GM18498 (cell line): ENCODE measurements around the gene SLCO2B1.
A peak's percentile ranks its signal among the peaks of the same experiment; 100 is the strongest.

Experiments
- ATAC-seq: cut with Tn5 transposase; IDR thresholded peaks from one replicate; pipeline ENCODE4 v1.9.1; 2021; ENCODE audit warnings: mild to moderate bottlenecking, moderate library complexity; ENCODE audit not compliant: unreplicated experiment

SLCO2B1 gene

GRCh38 chr11:75190652-75191329 is 39.9 kb downstream of the SLCO2B1 start:
- ATAC-seq, result no peak

- ATAC-seq, result no peak
Observed at GRCh38 chr11:75191330-75191717, 40.4 kb downstream of the SLCO2B1 start.

GRCh38 chr11:75193271-75193670 is 42.4 kb downstream of the SLCO2B1 start:
- no peak for ATAC-seq

GRCh38 chr11:75193711-75194110 is 42.8 kb downstream of the SLCO2B1 start:
- no peak for ATAC-seq

- ATAC-seq, result no peak
Observed at GRCh38 chr11:75194147-75194546, 43.2 kb downstream of the SLCO2B1 start.

GRCh38 chr11:75195167-75195962 is 44.5 kb downstream of the SLCO2B1 start:
- ATAC-seq, result no peak

- no peak for ATAC-seq
Observed at GRCh38 chr11:75196426-75196825, 45.5 kb downstream of the SLCO2B1 start.

GRCh38 chr11:75197512-75198277 is 46.8 kb downstream of the SLCO2B1 start:
- ATAC-seq, result no peak

- ATAC-seq, result no peak
Observed at GRCh38 chr11:75198278-75198973, 47.5 kb downstream of the SLCO2B1 start.

GRCh38 chr11:75199412-75199955 is 48.6 kb downstream of the SLCO2B1 start:
- no peak for ATAC-seq

- ATAC-seq, result no peak
Observed at GRCh38 chr11:75200051-75200450, 49.1 kb downstream of the SLCO2B1 start.

GRCh38 chr11:75200531-75200930 is 49.6 kb downstream of the SLCO2B1 start:
- ATAC-seq, result no peak

GRCh38 chr11:75201771-75202170 is 50.9 kb downstream of the SLCO2B1 start:
- ATAC-seq, result no peak

GRCh38 chr11:75202195-75202594 is 51.3 kb downstream of the SLCO2B1 start:
- no peak for ATAC-seq

GRCh38 chr11:75203138-75203537 is 52.2 kb downstream of the SLCO2B1 start:
- no peak for ATAC-seq

- no peak for ATAC-seq
Observed at GRCh38 chr11:75203641-75204011, 52.7 kb downstream of the SLCO2B1 start.

- no peak for ATAC-seq
Observed at GRCh38 chr11:75204012-75204674, 53.2 kb downstream of the SLCO2B1 start.

GRCh38 chr11:75204685-75205563 is 54.0 kb downstream of the SLCO2B1 start:
- ATAC-seq, result peak; percentile 65

- ATAC-seq, result no peak
Observed at GRCh38 chr11:75205564-75206020, 54.7 kb downstream of the SLCO2B1 start.
